ENCODE measurements around the gene FKRP.

- TF ChIP-seq, protein P1, sequence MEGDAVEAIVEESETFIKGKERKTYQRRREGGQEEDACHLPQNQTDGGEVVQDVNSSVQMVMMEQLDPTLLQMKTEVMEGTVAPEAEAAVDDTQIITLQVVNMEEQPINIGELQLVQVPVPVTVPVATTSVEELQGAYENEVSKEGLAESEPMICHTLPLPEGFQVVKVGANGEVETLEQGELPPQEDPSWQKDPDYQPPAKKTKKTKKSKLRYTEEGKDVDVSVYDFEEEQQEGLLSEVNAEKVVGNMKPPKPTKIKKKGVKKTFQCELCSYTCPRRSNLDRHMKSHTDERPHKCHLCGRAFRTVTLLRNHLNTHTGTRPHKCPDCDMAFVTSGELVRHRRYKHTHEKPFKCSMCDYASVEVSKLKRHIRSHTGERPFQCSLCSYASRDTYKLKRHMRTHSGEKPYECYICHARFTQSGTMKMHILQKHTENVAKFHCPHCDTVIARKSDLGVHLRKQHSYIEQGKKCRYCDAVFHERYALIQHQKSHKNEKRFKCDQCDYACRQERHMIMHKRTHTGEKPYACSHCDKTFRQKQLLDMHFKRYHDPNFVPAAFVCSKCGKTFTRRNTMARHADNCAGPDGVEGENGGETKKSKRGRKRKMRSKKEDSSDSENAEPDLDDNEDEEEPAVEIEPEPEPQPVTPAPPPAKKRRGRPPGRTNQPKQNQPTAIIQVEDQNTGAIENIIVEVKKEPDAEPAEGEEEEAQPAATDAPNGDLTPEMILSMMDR (IDR thresholded peaks at IDR 0.05): no peak
- TF ChIP-seq POLR2A (IDR thresholded peaks at IDR 0.05): no peak
Observed at GRCh38 chr19:46697204-46697960, 48.5 kb upstream of the FKRP start.

Data from heart left ventricle (tissue), 13 donors.